GM23338 (cell line): ENCODE measurements around the gene STRBP. TPM values are rescaled to one million over a fixed set of nuclear protein-coding genes. Genes with fewer than 3 reads are reported as not detected.

ENCODE experiments used
- ATAC-seq: fragments of 200-7000 bp; cut with Tn5 transposase; 3 replicates; pipeline ENCODE4 v1.9.1; 2020
- DNase-seq: peaks from one replicate; pipeline ENCODE4 v3.0.0-alpha.2; 2015; ENCODE audit warnings: low spot score
- H2AFZ ChIP-seq: fragments of 200-600 bp; sonication (generic); 2 replicates; pipeline ENCODE4 v1.8.0; 2016; ENCODE audit warnings: antibody characterized with exemption, mild to moderate bottlenecking, moderate library complexity
- H3F3A ChIP-seq: fragments of 200-600 bp; sonication (generic); replicated peaks from 2 replicates; pipeline ENCODE4 v1.8.0; 2017; ENCODE audit warnings: antibody characterized with exemption, mixed run types, low read depth
- H3K27ac ChIP-seq: fragments of 200-600 bp; sonication (generic); 2 replicates; pipeline ENCODE4 v1.6.1; 2016; ENCODE audit warnings: low read depth
- H3K27me3 ChIP-seq: fragments of 200-600 bp; sonication (generic); 2 replicates; pipeline ENCODE4 v1.8.0; 2016; ENCODE audit warnings: mild to moderate bottlenecking, mixed run types, moderate library complexity; ENCODE audit not compliant: insufficient read depth
- H3K36me3 ChIP-seq: fragments of 200-600 bp; sonication (generic); 2 replicates; pipeline ENCODE4 v1.8.0; 2016; ENCODE audit warnings: mild to moderate bottlenecking; ENCODE audit not compliant: insufficient read depth
- H3K4me1 ChIP-seq: fragments of 200-600 bp; sonication (generic); 2 replicates; pipeline ENCODE4 v1.8.0; 2016; ENCODE audit warnings: mild to moderate bottlenecking, moderate library complexity; ENCODE audit not compliant: insufficient read depth
- H3K4me2 ChIP-seq: fragments of 200-600 bp; sonication (generic); 2 replicates; pipeline ENCODE4 v1.7.1; 2017; ENCODE audit warnings: mixed run types
- H3K4me3 ChIP-seq: fragments of 200-600 bp; sonication (generic); 2 replicates; pipeline ENCODE4 v1.6.1; 2016; ENCODE audit warnings: mixed run types
- H3K79me2 ChIP-seq: fragments of 200-600 bp; sonication (generic); replicated peaks from 2 replicates; pipeline ENCODE4 v1.8.0; 2017; ENCODE audit warnings: mild to moderate bottlenecking; ENCODE audit not compliant: insufficient read depth
- H3K9me2 ChIP-seq: fragments of 200-600 bp; sonication (generic); 2 replicates; pipeline ENCODE4 v1.8.0; 2017; ENCODE audit not compliant: insufficient read depth
- H4K20me1 ChIP-seq: fragments of 200-600 bp; sonication (generic); replicated peaks from 2 replicates; pipeline ENCODE4 v1.8.0; 2017; ENCODE audit warnings: mild to moderate bottlenecking; ENCODE audit not compliant: insufficient read depth
- H3K27ac Mint-ChIP-seq: 2 replicates; pipeline ENCODE4 v1.8.0; 2020; ENCODE audit warnings: inconsistent platforms, mild to moderate bottlenecking, moderate library complexity, mixed read lengths
- H3K27me3 Mint-ChIP-seq: 3 replicates; pipeline ENCODE4 v1.8.0; 2022; ENCODE audit warnings: low read depth, mild to moderate bottlenecking, moderate library complexity, mixed read lengths, inconsistent platforms; ENCODE audit not compliant: insufficient read depth, poor library complexity
- H3K36me3 Mint-ChIP-seq: 3 replicates; pipeline ENCODE4 v1.8.0; 2021; ENCODE audit warnings: low read depth, mild to moderate bottlenecking, inconsistent platforms, moderate library complexity, mixed read lengths
- H3K4me1 Mint-ChIP-seq: 3 replicates; pipeline ENCODE4 v1.8.0; 2020; ENCODE audit warnings: mild to moderate bottlenecking, inconsistent platforms, mixed read lengths
- H3K4me3 Mint-ChIP-seq: 3 replicates; pipeline ENCODE4 v1.8.0; 2021; ENCODE audit warnings: moderate library complexity, mild to moderate bottlenecking, inconsistent platforms, mixed read lengths
- H3K9me3 Mint-ChIP-seq: 3 replicates; pipeline ENCODE4 v1.8.0; 2020; ENCODE audit warnings: moderate library complexity, mild to moderate bottlenecking, inconsistent platforms, mixed read lengths
- CTCF ChIP-seq, 2 experiments: fragments of 200-600 bp in 1 of 2; sonication (generic) in 1 of 2; conservative IDR thresholded peaks; 2 replicates each; pipeline versions ENCODE4 v1.5.1 to v1.6.1; 2016 to 2017; ENCODE audit warnings: antibody characterized with exemption in 2 of 2, low read depth in 2 of 2, mild to moderate bottlenecking in 2 of 2, moderate library complexity in 1 of 2
- ETS1 ChIP-seq: IDR thresholded peaks from 2 replicates; pipeline ENCODE4 v1.6.1; 2016; ENCODE audit warnings: antibody characterized with exemption
- POLR2AphosphoS5 ChIP-seq: IDR thresholded peaks from 2 replicates; pipeline ENCODE4 v1.6.1; 2016; ENCODE audit warnings: antibody characterized with exemption, low read depth
- ZNF331 ChIP-seq: fragments of 250-450 bp; sonication (Bioruptor Pico); IDR thresholded peaks from 2 replicates; pipeline ENCODE4 v1.5.0; 2020; ENCODE audit warnings: low read depth, mild to moderate bottlenecking, moderate library complexity
- ZNF462 ChIP-seq: fragments of 250-450 bp; sonication (Bioruptor Pico); IDR thresholded peaks from 2 replicates; pipeline ENCODE4 v1.5.0; 2020; ENCODE audit warnings: mild to moderate bottlenecking, moderate library complexity
- polyA plus RNA-seq: library from polyadenylated mRNA; unstranded; fragments of >200 nt; fragmentation: Nextera tagmentation; extraction: Ambion mirVana; gene quantifications from 2 replicates; pipeline ENCODE4 v1.2.1, GENCODE V29; 2016
- total RNA-seq: library from RNA; depleted of rRNA; stranded (reverse); fragments of >200 nt; shearing (Covaris generic); gene quantifications from 2 replicates; pipeline ENCODE4 v1.2.3, GENCODE V29; 2014

Gene STRBP
- total and polyA plus RNA-seq, 2 experiments from 2014 or later = 80.5 to 116 TPM

- no peak for TF ChIP-seq ZNF462 (CRISPR knock-in tag)
- no peak for TF ChIP-seq ZNF331
- no peak for TF ChIP-seq ETS1
These were observed 159.4 kb downstream of the STRBP start (continued) for GRCh38 chr9:123108976-123109375.

- Histone ChIP-seq H4K20me1 (peaks cover 4% of the 10 kb centered on the region; the same call in 1 of the 2 replicates), H3K9me2 (no peaks in the 10 kb centered on the region), H3K27ac (no peak overlapping the region; the same call in 1 of the 2 replicates), H3K4me3 (no peak overlapping the region), H3K79me2 (no peaks in the 10 kb centered on the region), H2AFZ (no peak overlapping the region), H3K27me3 (no peaks in the 10 kb centered on the region), H3F3A (0 out of 2 replicates have a peak, but pooled peaks cover 1% of the 10 kb centered on the region), H3K36me3 (peaks cover 4% of the 10 kb centered on the region), H3K4me1 (peaks cover 12% of the 10 kb centered on the region), H3K4me2 (no peak overlapping the region)
- ATAC-seq = peak; percentile 26
- peaks cover 29% of the 10 kb centered on the region for H3K4me1 Mint-ChIP-seq
- H3K27ac Mint-ChIP-seq = peak overlapping the region; percentile 75; the same call in 1 of the 2 replicates
- H3K9me3 Mint-ChIP-seq = no peaks in the 10 kb centered on the region
- peaks cover 23% of the 10 kb centered on the region for H3K27me3 Mint-ChIP-seq
- peaks cover 47% of the 10 kb centered on the region for H3K36me3 Mint-ChIP-seq
- peak; percentile 57 for DNase-seq
- TF ChIP-seq POLR2AphosphoS5 = no peak
- TF ChIP-seq CTCF (conservative IDR thresholded peaks at IDR 0.05; ENCODE audit: low read depth in 2 of 2) = peak in 1 of 2 experiments; percentile 45; a peak in 2 of 4 replicates
- no peak overlapping the region for H3K4me3 Mint-ChIP-seq
These were observed 160.6 kb downstream of the STRBP start for GRCh38 chr9:123107639-123108285.
